HepG2 (cell line): ENCODE data around the gene GATAD2B. TPM values are rescaled to one million over a fixed set of nuclear protein-coding genes. Genes with fewer than 3 reads are reported as not detected.

Experiments
- ATF6 ChIP-seq: sonication (generic); formaldehyde crosslinking; conservative IDR thresholded peaks from 2 replicates; pipeline ENCODE4 v1.4.0; 2020; ENCODE audit warnings: missing genetic modification reagents
- CEBPG ChIP-seq: IDR thresholded peaks from 2 replicates; pipeline ENCODE4 v1.6.1; 2016
- FIP1L1 ChIP-seq: fragments of 200-400 bp; formaldehyde crosslinking; IDR thresholded peaks from 2 replicates; pipeline ENCODE4 v1.6.1; 2018; ENCODE audit warnings: low read depth, mild to moderate bottlenecking, low read length, moderate library complexity, borderline replicate concordance; ENCODE audit not compliant: insufficient read depth
- FOXK2 ChIP-seq: fragments of 450-650 bp; IDR thresholded peaks from 2 replicates; pipeline ENCODE4 v1.6.1; 2016
- NFE2 ChIP-seq: sonication (generic); formaldehyde crosslinking; IDR thresholded peaks from 2 replicates; pipeline ENCODE4 v1.4.0; 2020; ENCODE audit warnings: missing genetic modification reagents
- NPAS2 ChIP-seq: sonication (generic); formaldehyde crosslinking; IDR thresholded peaks from 2 replicates; pipeline ENCODE4 v1.8.0; 2022; ENCODE audit warnings: mild to moderate bottlenecking, missing genetic modification reagents, borderline replicate concordance
- STAT6 ChIP-seq: sonication (generic); formaldehyde crosslinking; IDR thresholded peaks from 2 replicates; pipeline ENCODE4 v1.4.0; 2020; ENCODE audit warnings: missing genetic modification reagents, mild to moderate bottlenecking, borderline replicate concordance
- ZFP36L2 ChIP-seq: sonication (generic); formaldehyde crosslinking; IDR thresholded peaks from 2 replicates; pipeline ENCODE4 v1.4.0; 2020; ENCODE audit warnings: missing genetic modification reagents
- ZNF335 ChIP-seq: sonication (generic); formaldehyde crosslinking; IDR thresholded peaks from 2 replicates; pipeline ENCODE4 v1.4.0; 2020; ENCODE audit warnings: missing genetic modification reagents
- ZNF570 ChIP-seq: sonication (generic); formaldehyde crosslinking; IDR thresholded peaks from 2 replicates; pipeline ENCODE4 v1.4.0; 2020; ENCODE audit warnings: mild to moderate bottlenecking, missing genetic modification reagents, borderline replicate concordance
- ZNF841 ChIP-seq: sonication (generic); formaldehyde crosslinking; IDR thresholded peaks from 2 replicates; pipeline ENCODE4 v1.8.1; 2023; ENCODE audit warnings: missing genetic modification reagents, borderline replicate concordance
- polyA plus RNA-seq, 8 experiments: library from polyadenylated mRNA; depleted of rRNA in 3 of 8; stranded (reverse) in 7 of 8; unstranded in 1 of 8; fragments of >200 nt; fragmentation: Illumina TruSeq in 4 of 8; extraction: Trizol in 4 of 8; gene quantifications; 2 replicates each; pipeline versions ENCODE4 v1.2.1 to v1.2.3, GENCODE V29; 2011 to 2016; ENCODE audit warnings: low read depth in 4 of 8, missing spikeins in 1 of 8, mixed read lengths in 1 of 8; ENCODE audit not compliant: insufficient read depth in 1 of 8
- total RNA-seq, 5 experiments: library from RNA; depleted of rRNA; stranded (reverse); fragments of >200 nt; fragmentation: Illumina TruSeq; extraction: Trizol; gene quantifications; 2 replicates each; pipeline ENCODE4 v1.2.3, GENCODE V29; 2016; ENCODE audit warnings: low read depth in 1 of 5
- TF ChIP-seq, protein P1 (sequence below): sonication (generic); formaldehyde crosslinking; IDR thresholded peaks from 2 replicates; pipeline ENCODE4 v1.4.0; 2020; ENCODE audit warnings: missing genetic modification reagents
- TF ChIP-seq, protein P2 (sequence below): sonication (generic); formaldehyde crosslinking; IDR thresholded peaks from 2 replicates; pipeline ENCODE4 v1.5.1; 2020; ENCODE audit warnings: missing genetic modification reagents, mild to moderate bottlenecking, borderline replicate concordance
- TF ChIP-seq, protein P3 (sequence below): sonication (generic); formaldehyde crosslinking; IDR thresholded peaks from 2 replicates; pipeline ENCODE4 v1.4.0; 2020; ENCODE audit warnings: missing genetic modification reagents

The GATAD2B gene
- total and polyA plus RNA-seq, 2 of the 13 experiments (the other 11 are each of a cell fraction or from before 2014, with no cell fraction given) = 3.2 to 5.2 TPM

GRCh38 chr1:153953859-153954365, 31.1 kb upstream of the GATAD2B start (continued):
- TF ChIP-seq, protein P1, sequence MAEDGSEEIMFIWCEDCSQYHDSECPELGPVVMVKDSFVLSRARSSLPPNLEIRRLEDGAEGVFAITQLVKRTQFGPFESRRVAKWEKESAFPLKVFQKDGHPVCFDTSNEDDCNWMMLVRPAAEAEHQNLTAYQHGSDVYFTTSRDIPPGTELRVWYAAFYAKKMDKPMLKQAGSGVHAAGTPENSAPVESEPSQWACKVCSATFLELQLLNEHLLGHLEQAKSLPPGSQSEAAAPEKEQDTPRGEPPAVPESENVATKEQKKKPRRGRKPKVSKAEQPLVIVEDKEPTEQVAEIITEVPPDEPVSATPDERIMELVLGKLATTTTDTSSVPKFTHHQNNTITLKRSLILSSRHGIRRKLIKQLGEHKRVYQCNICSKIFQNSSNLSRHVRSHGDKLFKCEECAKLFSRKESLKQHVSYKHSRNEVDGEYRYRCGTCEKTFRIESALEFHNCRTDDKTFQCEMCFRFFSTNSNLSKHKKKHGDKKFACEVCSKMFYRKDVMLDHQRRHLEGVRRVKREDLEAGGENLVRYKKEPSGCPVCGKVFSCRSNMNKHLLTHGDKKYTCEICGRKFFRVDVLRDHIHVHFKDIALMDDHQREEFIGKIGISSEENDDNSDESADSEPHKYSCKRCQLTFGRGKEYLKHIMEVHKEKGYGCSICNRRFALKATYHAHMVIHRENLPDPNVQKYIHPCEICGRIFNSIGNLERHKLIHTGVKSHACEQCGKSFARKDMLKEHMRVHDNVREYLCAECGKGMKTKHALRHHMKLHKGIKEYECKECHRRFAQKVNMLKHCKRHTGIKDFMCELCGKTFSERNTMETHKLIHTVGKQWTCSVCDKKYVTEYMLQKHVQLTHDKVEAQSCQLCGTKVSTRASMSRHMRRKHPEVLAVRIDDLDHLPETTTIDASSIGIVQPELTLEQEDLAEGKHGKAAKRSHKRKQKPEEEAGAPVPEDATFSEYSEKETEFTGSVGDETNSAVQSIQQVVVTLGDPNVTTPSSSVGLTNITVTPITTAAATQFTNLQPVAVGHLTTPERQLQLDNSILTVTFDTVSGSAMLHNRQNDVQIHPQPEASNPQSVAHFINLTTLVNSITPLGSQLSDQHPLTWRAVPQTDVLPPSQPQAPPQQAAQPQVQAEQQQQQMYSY (CRISPR knock-in tag) = no peak
- TF ChIP-seq ZNF570 (CRISPR knock-in tag) = no peak
- TF ChIP-seq, protein P2, sequence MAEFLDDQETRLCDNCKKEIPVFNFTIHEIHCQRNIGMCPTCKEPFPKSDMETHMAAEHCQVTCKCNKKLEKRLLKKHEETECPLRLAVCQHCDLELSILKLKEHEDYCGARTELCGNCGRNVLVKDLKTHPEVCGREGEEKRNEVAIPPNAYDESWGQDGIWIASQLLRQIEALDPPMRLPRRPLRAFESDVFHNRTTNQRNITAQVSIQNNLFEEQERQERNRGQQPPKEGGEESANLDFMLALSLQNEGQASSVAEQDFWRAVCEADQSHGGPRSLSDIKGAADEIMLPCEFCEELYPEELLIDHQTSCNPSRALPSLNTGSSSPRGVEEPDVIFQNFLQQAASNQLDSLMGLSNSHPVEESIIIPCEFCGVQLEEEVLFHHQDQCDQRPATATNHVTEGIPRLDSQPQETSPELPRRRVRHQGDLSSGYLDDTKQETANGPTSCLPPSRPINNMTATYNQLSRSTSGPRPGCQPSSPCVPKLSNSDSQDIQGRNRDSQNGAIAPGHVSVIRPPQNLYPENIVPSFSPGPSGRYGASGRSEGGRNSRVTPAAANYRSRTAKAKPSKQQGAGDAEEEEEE (CRISPR knock-in tag) = no peak
- no peak for TF ChIP-seq ZNF841 (CRISPR knock-in tag)
- 0 out of 2 replicates have a peak, but pooled peaks have one; percentile 48 for TF ChIP-seq STAT6 (CRISPR knock-in tag)
- TF ChIP-seq ZFP36L2 = no peak
- TF ChIP-seq ATF6 (CRISPR knock-in tag) = no peak
- peak; percentile 38; the same call in 1 of the 2 replicates for TF ChIP-seq CEBPG (CRISPR knock-in tag)
- TF ChIP-seq NPAS2 (CRISPR knock-in tag) = no peak
- TF ChIP-seq FOXK2 = peak; percentile 86; the same call in 1 of the 2 replicates
- TF ChIP-seq, protein P3, sequence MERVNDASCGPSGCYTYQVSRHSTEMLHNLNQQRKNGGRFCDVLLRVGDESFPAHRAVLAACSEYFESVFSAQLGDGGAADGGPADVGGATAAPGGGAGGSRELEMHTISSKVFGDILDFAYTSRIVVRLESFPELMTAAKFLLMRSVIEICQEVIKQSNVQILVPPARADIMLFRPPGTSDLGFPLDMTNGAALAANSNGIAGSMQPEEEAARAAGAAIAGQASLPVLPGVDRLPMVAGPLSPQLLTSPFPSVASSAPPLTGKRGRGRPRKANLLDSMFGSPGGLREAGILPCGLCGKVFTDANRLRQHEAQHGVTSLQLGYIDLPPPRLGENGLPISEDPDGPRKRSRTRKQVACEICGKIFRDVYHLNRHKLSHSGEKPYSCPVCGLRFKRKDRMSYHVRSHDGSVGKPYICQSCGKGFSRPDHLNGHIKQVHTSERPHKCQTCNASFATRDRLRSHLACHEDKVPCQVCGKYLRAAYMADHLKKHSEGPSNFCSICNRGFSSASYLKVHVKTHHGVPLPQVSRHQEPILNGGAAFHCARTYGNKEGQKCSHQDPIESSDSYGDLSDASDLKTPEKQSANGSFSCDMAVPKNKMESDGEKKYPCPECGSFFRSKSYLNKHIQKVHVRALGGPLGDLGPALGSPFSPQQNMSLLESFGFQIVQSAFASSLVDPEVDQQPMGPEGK (CRISPR knock-in tag) = peak; percentile 37
- TF ChIP-seq FIP1L1 = no peak
- no peak for TF ChIP-seq NFE2 (CRISPR knock-in tag)
- TF ChIP-seq ZNF335 (CRISPR knock-in tag) = no peak
